ENCODE data around the gene SLC18A2. TPM values are rescaled to one million over a fixed set of nuclear protein-coding genes. Genes with fewer than 3 reads are reported as not detected.
A peak's percentile ranks its signal among the peaks of the same experiment; 100 is the strongest.

The SLC18A2 gene
- total and polyA plus RNA-seq, 9 of the 15 experiments (the other 6 are each of a cell fraction or from before 2014, with no cell fraction given): 0.03 to 5.4 (median 0.40) TPM

DNA sequence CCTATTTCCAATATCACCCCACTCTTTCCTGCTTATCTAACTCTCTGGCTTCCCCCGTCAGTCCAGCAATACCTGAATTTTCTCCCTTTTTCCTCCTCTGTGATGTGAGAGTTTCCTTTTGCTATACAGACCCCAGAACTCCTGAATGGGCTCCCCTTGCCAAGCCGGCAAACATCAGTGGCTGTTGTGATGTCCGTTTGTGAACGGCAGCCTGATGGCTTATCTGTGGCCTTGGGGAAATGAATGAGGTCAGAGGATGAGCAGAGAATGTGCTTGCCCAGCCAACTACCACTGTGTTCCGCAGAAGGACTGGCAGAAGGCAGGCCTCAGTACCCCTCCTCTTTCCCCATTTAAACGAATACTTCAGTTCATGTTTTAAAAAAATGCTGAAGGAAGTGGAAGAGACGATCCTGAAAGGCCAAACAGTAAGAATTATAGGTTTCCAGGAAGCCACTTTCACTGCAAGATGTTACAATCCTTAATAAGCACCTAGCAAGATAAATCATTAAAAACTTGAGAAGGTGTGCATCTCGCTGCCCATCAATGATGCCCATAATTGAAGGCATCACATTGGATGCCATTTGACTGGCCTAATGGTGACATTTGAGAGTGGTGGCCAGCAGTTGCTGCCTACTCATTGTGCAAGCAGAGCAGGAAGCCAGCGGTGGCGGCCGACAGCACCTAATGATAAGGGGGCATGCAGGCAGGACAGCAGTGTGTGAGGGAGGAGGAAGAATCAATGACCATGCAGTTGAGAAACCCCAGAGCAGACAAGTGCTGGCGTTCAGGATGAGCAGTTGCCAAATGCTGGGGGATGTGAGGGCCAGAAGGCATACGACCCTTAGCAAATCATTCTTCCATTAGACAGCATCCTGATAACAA is 31.5 kb downstream of the SLC18A2 start (continued):
- TF ChIP-seq, protein P1, sequence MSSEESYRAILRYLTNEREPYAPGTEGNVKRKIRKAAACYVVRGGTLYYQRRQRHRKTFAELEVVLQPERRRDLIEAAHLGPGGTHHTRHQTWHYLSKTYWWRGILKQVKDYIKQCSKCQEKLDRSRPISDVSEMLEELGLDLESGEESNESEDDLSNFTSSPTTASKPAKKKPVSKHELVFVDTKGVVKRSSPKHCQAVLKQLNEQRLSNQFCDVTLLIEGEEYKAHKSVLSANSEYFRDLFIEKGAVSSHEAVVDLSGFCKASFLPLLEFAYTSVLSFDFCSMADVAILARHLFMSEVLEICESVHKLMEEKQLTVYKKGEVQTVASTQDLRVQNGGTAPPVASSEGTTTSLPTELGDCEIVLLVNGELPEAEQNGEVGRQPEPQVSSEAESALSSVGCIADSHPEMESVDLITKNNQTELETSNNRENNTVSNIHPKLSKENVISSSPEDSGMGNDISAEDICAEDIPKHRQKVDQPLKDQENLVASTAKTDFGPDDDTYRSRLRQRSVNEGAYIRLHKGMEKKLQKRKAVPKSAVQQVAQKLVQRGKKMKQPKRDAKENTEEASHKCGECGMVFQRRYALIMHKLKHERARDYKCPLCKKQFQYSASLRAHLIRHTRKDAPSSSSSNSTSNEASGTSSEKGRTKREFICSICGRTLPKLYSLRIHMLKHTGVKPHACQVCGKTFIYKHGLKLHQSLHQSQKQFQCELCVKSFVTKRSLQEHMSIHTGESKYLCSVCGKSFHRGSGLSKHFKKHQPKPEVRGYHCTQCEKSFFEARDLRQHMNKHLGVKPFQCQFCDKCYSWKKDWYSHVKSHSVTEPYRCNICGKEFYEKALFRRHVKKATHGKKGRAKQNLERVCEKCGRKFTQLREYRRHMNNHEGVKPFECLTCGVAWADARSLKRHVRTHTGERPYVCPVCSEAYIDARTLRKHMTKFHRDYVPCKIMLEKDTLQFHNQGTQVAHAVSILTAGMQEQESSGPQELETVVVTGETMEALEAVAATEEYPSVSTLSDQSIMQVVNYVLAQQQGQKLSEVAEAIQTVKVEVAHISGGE (CRISPR knock-in tag; IDR thresholded peaks at IDR 0.05): peak in 1 of 3 experiments; percentile 37; a peak in 1 of 6 replicates
- TF ChIP-seq CCNT2 (IDR thresholded peaks at IDR 0.05; ENCODE audit: borderline replicate concordance, extremely low read depth, insufficient read length, low read depth, low read length): no peak
- TF ChIP-seq ZNF23 (CRISPR knock-in tag; IDR thresholded peaks at IDR 0.05): no peak
- TF ChIP-seq, protein P2, sequence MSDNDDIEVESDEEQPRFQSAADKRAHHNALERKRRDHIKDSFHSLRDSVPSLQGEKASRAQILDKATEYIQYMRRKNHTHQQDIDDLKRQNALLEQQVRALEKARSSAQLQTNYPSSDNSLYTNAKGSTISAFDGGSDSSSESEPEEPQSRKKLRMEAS (CRISPR knock-in tag; IDR thresholded peaks at IDR 0.05): peak; percentile 31; the same call in 1 of the 2 replicates
- TF ChIP-seq SMAD2 (IDR thresholded peaks at IDR 0.05; ENCODE audit: low read depth, low read length): no peak
- no peak for TF ChIP-seq FOXK2 (conservative IDR thresholded peaks at IDR 0.05 in 1 of 2, IDR thresholded peaks at IDR 0.05 in 1 of 2; ENCODE audit: low read depth in 2 of 2)
- TF ChIP-seq MEF2A (IDR thresholded peaks at IDR 0.05; ENCODE audit: control insufficient read depth, low read depth, low read length): no peak
- TF ChIP-seq ZNF766 (CRISPR knock-in tag; conservative IDR thresholded peaks at IDR 0.05): peak; percentile 75
- TF ChIP-seq MTA1 (IDR thresholded peaks at IDR 0.05; ENCODE audit: borderline replicate concordance): no peak
- TF ChIP-seq MAFK (IDR thresholded peaks at IDR 0.05; ENCODE audit: low read length): no peak
- no peak for TF ChIP-seq ARNT (IDR thresholded peaks at IDR 0.05)
- no peak for TF ChIP-seq TOE1 (IDR thresholded peaks at IDR 0.05; ENCODE audit: borderline replicate concordance)
- no peak for TF ChIP-seq TOE1 (CRISPR knock-in tag; IDR thresholded peaks at IDR 0.05; ENCODE audit: borderline replicate concordance, low read depth)
- TF ChIP-seq ZNF24 (IDR thresholded peaks at IDR 0.05): no peak
- no peak for TF ChIP-seq BRD9 (IDR thresholded peaks at IDR 0.05; ENCODE audit: low read depth, partially characterized antibody)
- TF ChIP-seq BMI1 (IDR thresholded peaks at IDR 0.05; ENCODE audit: low read length): no peak
- no peak for TF ChIP-seq ZSCAN29 (IDR thresholded peaks at IDR 0.05)
- TF ChIP-seq GATA2 (CRISPR knock-in tag; IDR thresholded peaks at IDR 0.05): no peak
- TF ChIP-seq KDM4B (IDR thresholded peaks at IDR 0.05; ENCODE audit: borderline replicate concordance in 2 of 2, low read depth in 1 of 2): no peak; a peak in 1 of 4 replicates
- TF ChIP-seq E2F1 (CRISPR knock-in tag; IDR thresholded peaks at IDR 0.05): no peak
